SU-DHL-6 (cell line): ENCODE measurements around the gene BCAS3.

Experiments used
- H2AFZ ChIP-seq: fragments of 200-600 bp; sonication (generic); 2 replicates; pipeline ENCODE4 v1.6.1; 2014; ENCODE audit warnings: low read depth, mild to moderate bottlenecking, moderate library complexity, mixed read lengths, antibody characterized with exemption, low read length; ENCODE audit not compliant: severe bottlenecking
- H3F3A ChIP-seq: fragments of 200-600 bp; shearing (Covaris generic); 2 replicates; pipeline ENCODE4 v1.6.0; 2016; ENCODE audit warnings: antibody characterized with exemption, mild to moderate bottlenecking; ENCODE audit not compliant: insufficient read depth
- H3K27ac ChIP-seq: fragments of 200-600 bp; sonication (generic); 2 replicates; pipeline ENCODE4 v1.5.1; 2016; ENCODE audit warnings: low read depth, mild to moderate bottlenecking, low read length, moderate library complexity, mixed read lengths
- H3K27me3 ChIP-seq: fragments of 200-600 bp; sonication (generic), shearing (Covaris generic); 2 replicates; pipeline ENCODE4 v1.6.0; 2014; ENCODE audit warnings: mild to moderate bottlenecking, low read length
- H3K36me3 ChIP-seq: fragments of 200-600 bp; sonication (generic); 2 replicates; pipeline ENCODE4 v1.6.1; 2014; ENCODE audit warnings: mild to moderate bottlenecking, low read length, mixed read lengths
- H3K4me2 ChIP-seq: fragments of 300-600, 200-600 bp; shearing (Covaris generic), sonication (generic); 2 replicates; pipeline ENCODE4 v1.6.0; 2014; ENCODE audit warnings: low read length, low read depth, mild to moderate bottlenecking; ENCODE audit not compliant: poor library complexity, severe bottlenecking
- H3K4me3 ChIP-seq: fragments of 200-600 bp; sonication (generic); 2 replicates; pipeline ENCODE4 v1.5.1; 2014; ENCODE audit warnings: antibody characterized with exemption, low read length, mild to moderate bottlenecking, mixed read lengths; ENCODE audit not compliant: insufficient read depth, poor library complexity, severe bottlenecking
- H3K79me2 ChIP-seq: fragments of 200-600 bp; sonication (generic); 2 replicates; pipeline ENCODE4 v1.6.1; 2014; ENCODE audit warnings: mild to moderate bottlenecking, low read length, moderate library complexity; ENCODE audit not compliant: insufficient read depth
- H3K9ac ChIP-seq: fragments of 200-600 bp; sonication (generic); 2 replicates; pipeline ENCODE4 v1.7.0; 2014; ENCODE audit warnings: mild to moderate bottlenecking, low read length
- H3K9me2 ChIP-seq: fragments of 200-600 bp; sonication (generic); replicated peaks from 2 replicates; pipeline ENCODE4 v1.6.1; 2014; ENCODE audit warnings: low read length; ENCODE audit not compliant: insufficient read depth
- H3K9me3 ChIP-seq: fragments of 200-600 bp; sonication (generic); 2 replicates; pipeline ENCODE4 v1.6.1; 2014; ENCODE audit warnings: low read length, mixed read lengths; ENCODE audit not compliant: insufficient read depth
- H4K20me1 ChIP-seq: fragments of 200-600 bp; sonication (generic); 2 replicates; pipeline ENCODE4 v1.6.1; 2014; ENCODE audit warnings: low read depth, mild to moderate bottlenecking, antibody characterized with exemption, low read length, moderate library complexity, mixed read lengths
- CTCF ChIP-seq: fragments of 200-600 bp; sonication (generic); IDR thresholded peaks from one replicate; pipeline ENCODE4 v1.5.1; 2017; ENCODE audit warnings: antibody characterized with exemption, mild to moderate bottlenecking, low read length, moderate library complexity; ENCODE audit not compliant: insufficient read depth, poor library complexity, severe bottlenecking
- EZH2phosphoT487 ChIP-seq: fragments of 200-600 bp; sonication (generic), shearing (Covaris generic); conservative IDR thresholded peaks from 2 replicates; pipeline ENCODE4 v1.6.1; 2018; ENCODE audit warnings: mild to moderate bottlenecking, antibody characterized with exemption, low read length, moderate library complexity, mixed read lengths

Gene BCAS3

DNA sequence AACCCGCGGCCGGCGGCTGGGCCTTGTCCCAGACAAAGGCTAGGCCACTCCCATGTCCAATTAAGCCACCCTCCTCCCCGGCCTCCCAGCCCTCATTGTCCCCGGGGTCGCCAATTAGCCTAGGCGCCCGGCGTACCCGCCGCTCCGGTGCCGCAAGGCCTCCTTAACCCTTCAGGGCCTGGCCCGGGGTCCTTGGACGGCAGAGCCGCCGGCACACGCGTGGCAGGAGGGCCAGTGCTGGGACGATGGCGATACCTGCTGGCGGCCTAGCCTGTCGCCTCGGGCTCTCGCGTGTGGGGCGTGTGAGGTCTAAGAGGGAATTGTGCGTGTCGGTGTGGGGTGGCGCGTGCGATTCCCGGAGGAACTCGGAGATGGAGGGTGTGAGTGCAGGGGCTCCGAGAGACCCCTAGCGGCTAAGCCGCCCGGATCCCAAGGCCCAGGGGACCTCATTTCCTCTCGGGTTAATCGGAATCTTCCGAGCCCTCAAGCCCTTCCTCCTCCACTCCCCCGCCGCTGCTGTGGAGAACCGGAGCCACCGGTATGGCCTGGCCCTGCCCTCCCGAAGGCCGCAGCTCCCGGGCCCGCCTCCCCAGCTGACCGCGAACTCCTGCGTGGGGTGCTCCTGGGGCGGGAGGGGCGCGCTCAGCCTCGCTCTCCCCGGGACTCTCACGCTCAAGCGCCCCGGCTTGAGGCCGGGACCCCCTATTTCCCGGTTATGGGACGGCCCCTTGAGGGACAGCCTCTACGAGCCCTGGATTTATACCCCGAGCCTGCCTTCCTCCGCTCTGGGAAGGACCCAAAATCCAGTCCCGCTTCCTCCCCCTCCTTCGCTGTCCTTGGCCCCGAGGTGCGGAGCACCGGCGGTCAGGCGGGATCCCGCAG lies 733.9 kb downstream of the BCAS3 start:
- TF ChIP-seq EZH2phosphoT487 = no peak
- no peak for TF ChIP-seq CTCF
- Histone ChIP-seq H3K79me2 (no peaks in the 10 kb centered on the region), H3K4me3 (peak overlapping the region; percentile 24), H4K20me1 (no peaks in the 10 kb centered on the region), H3K9ac (peak overlapping the region; percentile 40), H3K9me2 (no peaks in the 10 kb centered on the region), H3K27me3 (no peaks in the 10 kb centered on the region), H3K27ac (no peak overlapping the region), H3K9me3 (no peaks in the 10 kb centered on the region), H3K4me2 (peak overlapping the region; percentile 56), H2AFZ (peak overlapping the region; percentile 56), H3F3A (no peaks in the 10 kb centered on the region), H3K36me3 (no peaks in the 10 kb centered on the region)

- no peaks in the 10 kb centered on the region for H3F3A ChIP-seq
- no peak overlapping the region for H3K27ac ChIP-seq
- H3K9me3 ChIP-seq = no peaks in the 10 kb centered on the region
- no peaks in the 10 kb centered on the region for H4K20me1 ChIP-seq
- peak overlapping the region; percentile 56 for H2AFZ ChIP-seq
- H3K4me2 ChIP-seq = peak overlapping the region; percentile 56
- H3K36me3 ChIP-seq = no peaks in the 10 kb centered on the region
- H3K9me2 ChIP-seq = no peaks in the 10 kb centered on the region
- peak overlapping the region; percentile 40 for H3K9ac ChIP-seq
- TF ChIP-seq EZH2phosphoT487 = no peak; the same call in 1 of the 2 replicates
- TF ChIP-seq CTCF = peak; percentile 85
- no peaks in the 10 kb centered on the region for H3K27me3 ChIP-seq
- H3K79me2 ChIP-seq = no peaks in the 10 kb centered on the region
- H3K4me3 ChIP-seq = peak overlapping the region; percentile 24
Observed at GRCh38 chr17:61412143-61412859, 734.6 kb downstream of the BCAS3 start.

GRCh38 chr17:61412860-61413660 lies 735.4 kb downstream of the BCAS3 start:
- no peak overlapping the region for H3K27ac ChIP-seq
- no peaks in the 10 kb centered on the region for H3K36me3 ChIP-seq
- H3K4me2 ChIP-seq = no peak overlapping the region
- H3K4me3 ChIP-seq = no peak overlapping the region
- no peaks in the 10 kb centered on the region for H3K27me3 ChIP-seq
- H4K20me1 ChIP-seq = no peaks in the 10 kb centered on the region
- H2AFZ ChIP-seq = no peak overlapping the region
- H3K9ac ChIP-seq = no peak overlapping the region
- no peaks in the 10 kb centered on the region for H3K9me3 ChIP-seq
- H3K79me2 ChIP-seq = no peaks in the 10 kb centered on the region
- TF ChIP-seq CTCF (no peak), EZH2phosphoT487 (no peak)
- no peaks in the 10 kb centered on the region for H3F3A ChIP-seq
- H3K9me2 ChIP-seq = no peaks in the 10 kb centered on the region
